Myocyte (in vitro differentiated cells): ENCODE data around the gene INTS1. TPM values are rescaled to one million over a fixed set of nuclear protein-coding genes. Genes with fewer than 3 reads are reported as not detected.
A peak's percentile ranks its signal among the peaks of the same experiment; 100 is the strongest.

Experiments used
- DNase-seq: peaks from one replicate; pipeline ENCODE4 v3.0.0-alpha.2; 2012; ENCODE audit warnings: low read depth
- polyA plus RNA-seq: library from polyadenylated mRNA; unstranded; fragments of >200 nt; gene quantifications from one replicate; pipeline ENCODE4 v1.2.1, GENCODE V29; 2012; ENCODE audit warnings: missing spikeins
- total RNA-seq: library from RNA; depleted of rRNA; stranded (reverse); fragments of >200 nt; gene quantifications from 2 replicates; pipeline ENCODE4 v1.2.3, GENCODE V29; 2014

The INTS1 gene, protein sequence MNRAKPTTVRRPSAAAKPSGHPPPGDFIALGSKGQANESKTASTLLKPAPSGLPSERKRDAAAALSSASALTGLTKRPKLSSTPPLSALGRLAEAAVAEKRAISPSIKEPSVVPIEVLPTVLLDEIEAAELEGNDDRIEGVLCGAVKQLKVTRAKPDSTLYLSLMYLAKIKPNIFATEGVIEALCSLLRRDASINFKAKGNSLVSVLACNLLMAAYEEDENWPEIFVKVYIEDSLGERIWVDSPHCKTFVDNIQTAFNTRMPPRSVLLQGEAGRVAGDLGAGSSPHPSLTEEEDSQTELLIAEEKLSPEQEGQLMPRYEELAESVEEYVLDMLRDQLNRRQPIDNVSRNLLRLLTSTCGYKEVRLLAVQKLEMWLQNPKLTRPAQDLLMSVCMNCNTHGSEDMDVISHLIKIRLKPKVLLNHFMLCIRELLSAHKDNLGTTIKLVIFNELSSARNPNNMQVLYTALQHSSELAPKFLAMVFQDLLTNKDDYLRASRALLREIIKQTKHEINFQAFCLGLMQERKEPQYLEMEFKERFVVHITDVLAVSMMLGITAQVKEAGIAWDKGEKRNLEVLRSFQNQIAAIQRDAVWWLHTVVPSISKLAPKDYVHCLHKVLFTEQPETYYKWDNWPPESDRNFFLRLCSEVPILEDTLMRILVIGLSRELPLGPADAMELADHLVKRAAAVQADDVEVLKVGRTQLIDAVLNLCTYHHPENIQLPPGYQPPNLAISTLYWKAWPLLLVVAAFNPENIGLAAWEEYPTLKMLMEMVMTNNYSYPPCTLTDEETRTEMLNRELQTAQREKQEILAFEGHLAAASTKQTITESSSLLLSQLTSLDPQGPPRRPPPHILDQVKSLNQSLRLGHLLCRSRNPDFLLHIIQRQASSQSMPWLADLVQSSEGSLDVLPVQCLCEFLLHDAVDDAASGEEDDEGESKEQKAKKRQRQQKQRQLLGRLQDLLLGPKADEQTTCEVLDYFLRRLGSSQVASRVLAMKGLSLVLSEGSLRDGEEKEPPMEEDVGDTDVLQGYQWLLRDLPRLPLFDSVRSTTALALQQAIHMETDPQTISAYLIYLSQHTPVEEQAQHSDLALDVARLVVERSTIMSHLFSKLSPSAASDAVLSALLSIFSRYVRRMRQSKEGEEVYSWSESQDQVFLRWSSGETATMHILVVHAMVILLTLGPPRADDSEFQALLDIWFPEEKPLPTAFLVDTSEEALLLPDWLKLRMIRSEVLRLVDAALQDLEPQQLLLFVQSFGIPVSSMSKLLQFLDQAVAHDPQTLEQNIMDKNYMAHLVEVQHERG (N-terminal part only)
- total RNA-seq = 52.7 and 58.5 TPM in 2 replicates
- 69.5 TPM for polyA plus RNA-seq

- DNase-seq = peak; percentile 95
Measured at GRCh38 chr7:1503816-1504775, at the start of gene INTS1. Gene INTS1, minus strand, starts transcription at chr7:1504389. Its CDS starts 429 bp downstream, at chr7:1503960.

- DNase-seq = no peak
Measured at GRCh38 chr7:1553512-1554210, 49.5 kb upstream of the INTS1 start.

- DNase-seq = no peak
Measured at GRCh38 chr7:1552200-1552599, 48.0 kb upstream of the INTS1 start.

- DNase-seq = no peak
Measured at GRCh38 chr7:1550846-1551155, 46.6 kb upstream of the INTS1 start.

DNA sequence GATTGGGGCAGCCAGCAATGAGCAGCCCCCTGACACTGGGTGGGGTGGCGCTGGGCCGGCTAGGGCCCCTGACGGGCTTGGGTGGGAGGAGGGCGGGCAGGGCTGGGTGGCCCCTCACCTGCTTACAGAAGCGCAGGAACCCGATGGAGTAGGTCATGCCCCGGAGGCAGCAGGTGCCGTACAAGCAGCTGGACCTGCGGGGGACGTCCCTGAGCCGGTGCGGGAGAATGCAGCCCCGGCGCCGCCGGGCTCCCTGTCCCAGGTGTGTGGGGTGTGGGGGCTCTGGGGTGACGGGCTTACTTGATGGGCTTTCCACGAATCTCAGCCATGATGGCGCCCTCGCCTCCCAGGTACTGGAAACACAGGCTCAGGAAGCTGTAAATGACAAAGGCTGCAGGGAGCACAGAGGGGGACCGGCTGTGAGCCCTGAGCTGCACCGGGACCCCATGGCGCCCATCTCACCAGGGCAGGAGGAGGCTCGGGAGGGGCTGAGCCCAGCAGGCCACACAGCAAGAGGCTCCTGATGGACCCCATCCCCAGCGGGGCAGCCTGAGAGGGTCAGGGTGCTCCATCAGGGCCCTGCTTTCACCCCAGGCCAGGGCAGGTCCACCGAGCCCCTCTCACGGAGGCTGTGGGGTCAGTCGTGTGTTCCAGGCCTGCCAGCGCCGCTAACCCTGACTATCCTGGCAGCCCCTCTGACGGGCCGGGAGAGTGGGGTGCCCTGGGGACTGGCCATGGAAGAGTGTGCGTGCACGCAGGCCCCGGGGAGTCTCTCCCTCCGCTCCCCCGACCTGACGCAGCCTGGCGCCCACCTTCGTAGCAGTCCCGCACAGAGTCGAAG is 46.0 kb upstream of the INTS1 start:
- DNase-seq = no peak

- no peak for DNase-seq
Measured at GRCh38 chr7:1549357-1550004, 45.3 kb upstream of the INTS1 start.

DNA sequence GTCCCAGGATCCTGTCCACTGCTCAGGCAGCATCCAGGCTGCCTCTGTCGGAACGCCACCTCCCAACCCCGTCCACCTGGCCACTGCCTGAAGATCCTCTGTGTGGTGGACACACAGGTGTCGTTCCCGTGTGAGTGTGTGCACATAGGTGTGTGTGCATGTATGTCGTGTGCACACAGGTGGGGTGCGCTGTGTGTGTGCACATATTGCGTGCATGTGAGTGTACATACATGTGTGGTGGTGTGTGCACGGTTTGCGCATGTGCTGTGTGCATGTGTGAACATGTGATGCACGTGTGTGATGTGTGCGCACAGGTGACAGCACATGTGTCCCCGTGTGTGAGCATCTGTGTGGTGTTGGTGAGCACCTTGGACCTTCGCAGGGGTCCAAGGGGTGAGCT is 44.8 kb upstream of the INTS1 start:
- DNase-seq = no peak

GRCh38 chr7:1548438-1548831 is 44.2 kb upstream of the INTS1 start:
- DNase-seq = no peak

DNA sequence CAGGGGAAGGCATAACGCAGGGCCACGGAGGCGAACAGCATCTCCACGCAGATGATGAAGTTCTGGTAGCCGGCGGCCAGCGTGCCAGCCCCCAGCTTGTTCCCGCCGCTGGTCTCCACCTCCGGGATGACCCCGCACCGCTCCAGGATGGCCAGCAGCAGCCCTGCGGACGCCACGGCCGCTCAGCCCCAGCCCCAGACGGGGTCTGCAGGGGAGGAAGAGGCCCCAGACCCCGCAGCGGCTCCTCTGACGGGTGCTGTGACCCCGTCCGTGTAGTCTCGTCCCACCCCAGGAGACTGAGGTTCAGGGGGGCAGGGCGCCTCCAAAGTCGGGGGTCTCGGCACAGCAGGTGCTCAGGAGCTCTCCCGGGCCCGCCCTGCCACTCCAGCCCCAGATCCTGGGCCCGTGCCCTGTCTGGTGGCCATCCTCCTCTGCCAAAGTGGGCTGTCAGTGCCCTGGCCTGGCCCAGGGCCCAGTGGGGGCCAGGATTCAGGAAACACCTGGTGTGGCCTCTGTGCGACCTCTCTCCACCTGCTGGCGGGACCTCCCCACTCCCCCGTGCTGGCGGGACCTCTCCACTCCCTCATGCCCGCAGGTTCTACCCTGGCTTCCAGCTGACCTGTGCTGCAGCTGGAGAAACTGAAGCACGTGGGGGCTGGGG is 43.7 kb upstream of the INTS1 start:
- DNase-seq = no peak

- DNase-seq = no peak
Measured at GRCh38 chr7:1546909-1547776, 43.0 kb upstream of the INTS1 start.

DNA sequence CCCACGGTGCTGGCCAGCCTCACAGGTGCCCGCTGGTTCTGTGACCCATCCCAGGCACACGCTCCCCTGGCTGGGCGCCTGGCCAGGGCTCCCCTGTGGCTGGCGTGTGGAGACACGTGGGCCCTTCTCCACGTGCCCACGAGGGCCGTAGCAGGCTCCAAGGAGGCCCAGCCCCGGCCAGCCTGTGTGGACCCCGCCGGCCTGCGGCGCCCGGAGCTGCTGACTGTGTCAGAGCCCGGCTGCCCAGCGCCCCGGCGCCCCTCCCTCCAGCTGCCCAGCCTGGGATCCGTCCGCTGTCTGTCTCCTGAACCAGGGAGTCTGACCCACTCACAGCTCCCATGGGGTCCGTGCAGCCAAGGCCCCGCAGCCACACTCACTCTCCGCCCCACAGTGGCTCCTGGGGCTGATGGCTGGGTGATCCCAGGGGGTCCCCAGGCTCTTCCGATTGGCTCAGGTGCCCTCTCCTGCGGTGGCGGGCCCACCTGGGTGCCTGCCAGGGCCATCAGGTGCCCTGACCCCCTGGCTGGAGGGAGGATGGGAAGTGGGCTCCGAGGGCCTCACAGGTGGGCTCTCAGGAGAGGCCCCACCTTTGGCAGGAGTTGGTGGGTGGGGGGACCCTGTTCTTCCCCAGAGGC is 42.2 kb upstream of the INTS1 start:
- DNase-seq = no peak

GRCh38 chr7:1545417-1546246 is 41.4 kb upstream of the INTS1 start:
- no peak for DNase-seq

- no peak for DNase-seq
Measured at GRCh38 chr7:1544896-1545416, 40.8 kb upstream of the INTS1 start.

- no peak for DNase-seq
Measured at GRCh38 chr7:1544178-1544895, 40.1 kb upstream of the INTS1 start.

- no peak for DNase-seq
Measured at GRCh38 chr7:1543826-1544177, 39.6 kb upstream of the INTS1 start.
